Iris pigment epithelial cell (primary cell): ENCODE measurements around the gene LRP2.
"Not testable (repeated sequence)": the region's sequence is repeated elsewhere in the genome, so short reads cannot be mapped to it uniquely, and the experiment has no call there.

Experiments used
- DNase-seq: peaks from one replicate; pipeline ENCODE4 v3.0.0-alpha.2; 2011; ENCODE audit warnings: low read depth

The LRP2 gene

DNA sequence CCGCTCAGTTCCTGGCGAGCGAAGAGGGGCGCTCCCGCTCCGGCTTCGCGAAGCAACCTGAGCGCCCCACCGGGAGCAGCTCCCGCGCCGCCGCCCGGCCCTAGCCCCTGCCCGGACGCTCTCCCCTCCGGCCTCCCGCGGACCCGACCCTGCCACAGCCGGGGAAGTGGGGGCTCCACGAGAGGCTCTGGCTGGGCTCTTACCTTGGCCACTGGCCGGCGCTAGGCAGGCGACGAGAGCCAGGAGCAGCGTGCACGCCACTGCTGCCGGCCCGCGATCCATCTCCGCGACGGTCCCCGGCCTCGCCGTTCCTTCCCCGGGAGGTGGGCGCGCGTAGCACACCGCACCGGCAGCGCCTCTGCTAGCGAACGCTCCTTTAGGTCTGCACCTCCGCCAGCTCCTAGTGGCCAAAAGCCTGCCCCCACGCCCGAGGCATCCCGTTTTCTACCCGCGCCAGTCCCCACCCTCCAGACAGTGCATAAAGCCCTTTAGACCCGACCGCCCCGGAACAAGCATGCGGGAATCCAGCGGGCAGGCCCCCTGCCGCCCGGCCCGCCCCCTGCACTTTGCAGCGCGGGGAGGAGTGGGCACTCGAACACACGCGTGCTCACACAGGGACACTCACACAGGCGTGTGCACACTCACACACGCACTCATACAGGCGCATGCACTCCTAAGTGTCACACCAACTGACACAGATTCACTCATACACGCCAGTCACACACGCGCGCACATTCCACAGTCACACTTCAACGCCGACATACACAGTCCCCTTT lies at the start of gene LRP2:
Gene LRP2 (minus strand): TSS at position 417 of the 776 bp plus-strand sequence. CDS start 135 bp downstream, at position 282.
- no peak for DNase-seq

DNA sequence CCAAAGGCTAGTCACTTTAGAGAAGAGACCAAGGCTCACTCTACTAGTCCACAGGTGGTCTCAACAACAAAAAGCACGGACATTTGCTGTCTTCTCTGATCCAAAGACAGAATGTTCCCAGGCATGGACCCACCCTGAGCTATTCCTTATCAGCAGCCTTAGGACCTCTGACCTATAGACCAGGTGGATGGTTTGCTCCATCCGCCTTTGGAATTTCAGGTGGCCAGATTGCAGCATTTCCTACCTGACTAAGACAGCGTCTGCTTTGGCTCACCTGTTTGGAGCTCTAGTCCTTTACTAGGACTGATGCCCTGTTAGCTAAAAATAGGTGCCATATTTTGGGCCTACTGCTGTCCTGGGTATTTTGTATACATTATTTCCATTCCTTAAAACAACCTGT lies 44.6 kb upstream of the LRP2 start:
- DNase-seq, result no peak

DNA sequence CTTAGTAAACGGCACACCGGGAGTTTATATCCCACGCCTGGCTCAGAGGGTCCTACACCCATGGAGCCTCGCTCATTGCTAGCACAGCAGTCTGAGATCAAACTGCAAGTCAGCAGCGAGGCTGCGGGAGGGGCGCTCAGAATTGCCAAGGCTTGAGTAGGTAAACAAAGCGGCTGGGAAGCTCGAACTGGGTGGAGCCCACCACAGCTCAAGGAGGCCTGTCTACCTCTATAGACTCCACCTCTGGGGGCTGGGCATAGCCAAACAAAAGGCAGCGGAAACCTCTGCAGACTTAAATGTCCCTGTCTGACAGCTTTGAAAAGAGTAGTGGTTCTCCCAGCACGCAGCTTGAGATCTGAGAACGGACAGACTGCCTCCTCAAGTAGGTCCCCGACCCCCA lies 37.2 kb upstream of the LRP2 start:
- not testable (repeated sequence) for DNase-seq

DNA sequence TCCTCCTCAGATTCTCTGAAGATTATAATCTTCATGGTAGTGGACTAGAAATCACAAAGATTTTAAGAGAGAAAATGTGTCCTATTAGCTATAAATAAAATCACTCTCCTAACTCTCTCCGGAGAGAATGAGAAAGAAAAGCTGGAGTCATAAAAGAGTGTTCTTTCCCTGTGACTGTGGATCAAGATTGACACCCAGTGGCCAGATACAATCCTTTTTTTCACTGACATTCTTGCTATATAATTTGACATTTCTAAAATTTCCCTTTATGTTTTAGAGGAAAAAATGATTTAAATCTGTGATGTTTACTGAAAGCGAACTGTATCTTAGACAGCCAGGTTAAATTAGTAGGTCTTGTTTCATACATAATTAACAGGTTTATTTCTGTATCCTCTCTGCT lies 35.4 kb upstream of the LRP2 start:
- DNase-seq, result no peak

DNA sequence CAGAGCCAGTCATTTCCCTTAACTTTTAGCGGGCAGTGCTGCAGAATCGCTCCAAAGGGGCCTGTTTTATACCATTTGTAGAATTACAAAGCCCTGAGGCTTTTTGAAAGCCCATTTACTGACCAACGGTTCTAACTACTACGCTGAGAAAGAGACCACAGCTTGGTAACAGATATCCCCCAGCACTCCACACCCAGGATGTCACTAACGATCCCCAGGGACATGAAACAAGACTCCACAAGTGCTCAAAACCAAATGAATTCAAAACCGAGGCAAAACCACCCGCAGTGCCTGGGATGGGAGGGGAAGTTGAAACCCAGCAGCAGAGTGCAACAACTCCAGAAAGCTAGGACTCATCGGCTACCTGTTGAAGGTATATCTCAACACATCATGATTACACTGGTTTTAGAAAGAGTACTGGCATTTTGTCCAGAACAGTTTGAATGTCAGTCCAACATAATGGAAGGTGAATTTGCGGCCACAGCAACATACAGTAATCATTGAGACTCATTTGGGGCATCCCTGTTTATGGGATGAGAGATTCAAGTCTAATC lies 33.6 kb upstream of the LRP2 start:
- DNase-seq, result no peak

DNA sequence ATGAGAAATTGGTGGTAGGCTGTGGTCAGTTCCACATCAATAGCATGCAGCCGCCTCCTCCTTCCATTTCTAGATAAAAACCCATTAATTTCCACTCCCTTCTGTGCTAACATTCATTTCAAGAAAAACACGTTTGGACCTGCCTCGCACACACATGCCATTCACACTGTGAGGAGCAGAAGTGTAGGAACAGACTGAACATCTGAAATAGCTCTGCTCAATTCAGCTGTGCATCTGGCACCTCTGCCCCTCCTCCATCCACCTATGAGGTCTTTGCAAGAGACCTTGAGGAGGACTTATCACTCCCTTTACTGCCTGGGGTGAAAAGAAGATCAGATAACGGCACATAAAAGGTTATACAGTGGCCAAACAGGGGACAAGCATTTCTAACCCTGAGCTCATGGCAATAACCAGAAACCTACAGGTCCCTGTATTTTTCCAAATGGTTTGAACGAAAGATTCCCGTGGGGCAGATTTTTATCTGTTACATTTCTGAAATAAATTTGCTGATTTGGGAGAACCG lies 30.8 kb upstream of the LRP2 start:
- DNase-seq, result no peak

DNA sequence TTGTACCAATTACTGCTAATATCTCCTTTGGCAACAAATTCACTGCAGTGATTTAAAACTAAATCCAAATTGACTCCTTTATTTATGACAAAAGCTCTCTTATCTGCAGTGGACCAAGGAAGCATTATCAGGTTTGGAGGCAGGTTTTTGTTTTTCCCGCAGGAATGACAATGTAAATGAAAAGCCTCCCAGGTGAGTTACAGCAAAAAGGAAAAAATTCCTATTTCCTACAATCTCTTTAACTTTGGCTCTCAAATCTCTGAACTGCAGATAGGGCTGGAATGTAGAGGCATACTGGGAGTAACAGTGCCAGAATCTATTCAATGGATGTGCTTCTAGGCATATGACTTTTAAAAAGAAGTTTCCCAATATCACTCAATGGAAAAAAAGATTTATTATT lies 28.9 kb upstream of the LRP2 start:
- DNase-seq, result no peak

DNA sequence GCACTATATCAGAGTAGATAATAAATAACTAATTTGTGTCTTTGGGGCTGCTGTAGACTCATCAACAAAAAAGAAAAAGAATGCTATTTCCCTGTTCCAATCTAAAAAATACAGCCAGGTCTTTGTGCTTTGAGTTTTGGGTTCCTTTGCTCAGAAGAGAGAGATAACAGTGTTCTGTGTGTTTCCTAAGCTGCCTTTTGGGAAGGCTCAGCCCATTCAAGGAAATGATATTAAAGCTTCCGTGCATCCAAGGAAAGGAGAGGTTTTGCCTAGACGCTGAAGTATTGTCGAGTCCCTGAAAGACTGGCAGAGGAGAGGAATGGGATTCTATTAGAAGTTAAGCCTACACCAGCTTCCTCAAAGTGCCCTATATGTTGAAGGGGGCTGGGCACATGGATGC lies 25.8 kb upstream of the LRP2 start:
- no peak for DNase-seq

DNA sequence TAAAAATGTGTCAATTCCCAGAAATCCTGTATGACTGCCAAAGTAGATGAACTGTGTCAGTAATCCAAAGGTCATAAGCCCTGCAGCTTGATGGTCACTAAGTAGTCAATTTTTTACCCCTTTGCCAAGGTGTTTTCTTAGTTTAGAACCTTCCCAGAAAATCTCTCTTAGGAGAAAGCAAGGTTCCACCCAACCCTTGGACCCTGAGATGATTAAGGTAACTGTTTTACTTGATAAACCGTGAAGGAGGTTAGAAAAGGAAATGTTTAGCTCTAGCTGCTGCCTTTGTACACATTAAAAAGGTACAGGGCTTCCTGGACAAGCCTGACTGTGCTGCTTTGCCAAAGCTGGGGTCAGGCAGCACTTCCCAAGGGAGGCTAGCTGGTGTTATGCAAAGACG lies 24.4 kb upstream of the LRP2 start:
- DNase-seq, result no peak

DNA sequence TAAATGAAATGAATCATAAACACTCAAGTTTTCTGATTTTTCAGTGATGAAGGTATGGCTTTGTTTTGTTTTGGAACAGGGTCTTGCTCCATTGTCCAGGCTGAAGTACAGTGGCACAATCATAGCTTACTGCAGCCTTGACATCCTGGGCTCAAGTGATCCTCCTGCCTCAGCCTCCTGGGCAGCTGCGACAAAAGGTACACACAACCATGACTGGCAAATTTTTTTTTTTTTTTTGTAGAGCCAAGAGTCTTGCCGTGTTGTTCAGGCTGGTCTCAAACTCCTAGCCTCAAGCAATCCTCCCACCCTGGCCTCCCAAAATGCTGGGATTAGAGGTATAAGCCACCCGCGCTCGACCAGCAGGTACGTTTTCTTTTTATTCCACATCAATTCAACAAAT lies 22.5 kb upstream of the LRP2 start:
- DNase-seq, result no peak

DNA sequence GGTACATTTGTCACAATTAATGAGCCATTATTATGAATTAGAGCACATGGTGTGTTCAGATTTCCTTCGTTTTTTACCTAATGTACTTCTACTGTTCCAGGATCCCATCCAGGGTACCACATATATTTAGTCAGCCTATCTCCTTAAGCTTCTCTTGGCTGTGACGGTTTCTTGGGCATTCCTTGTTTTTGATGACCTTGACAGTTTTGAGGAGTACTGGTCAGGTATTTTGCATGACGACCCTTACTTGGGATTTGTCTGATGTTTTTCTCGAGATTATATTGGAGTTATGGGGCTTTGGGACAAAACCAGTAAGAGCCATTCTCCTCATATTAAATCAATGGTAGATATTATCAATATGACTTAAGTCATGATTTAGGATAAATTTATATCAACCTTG lies 10.2 kb upstream of the LRP2 start:
- no peak for DNase-seq

DNA sequence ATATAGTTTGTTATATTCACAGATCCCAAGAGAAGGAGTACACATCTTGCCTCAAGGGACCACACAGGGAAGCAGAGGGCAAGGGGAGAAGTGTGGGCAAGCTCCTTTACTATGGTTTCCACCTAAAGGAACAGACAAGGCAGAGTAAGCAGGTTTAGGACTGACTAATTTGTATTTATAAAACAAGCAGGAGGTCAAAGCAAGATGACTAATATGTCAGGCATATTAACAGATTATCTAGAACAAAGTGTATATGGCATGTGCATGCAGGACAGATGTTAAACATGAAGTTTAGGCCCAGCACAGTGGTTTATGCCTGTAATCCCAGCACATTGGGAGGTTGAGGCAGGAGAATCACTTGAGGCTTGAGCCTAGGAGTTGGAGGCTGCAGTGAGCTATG lies 3.7 kb upstream of the LRP2 start:
- peak; percentile 34 for DNase-seq

DNA sequence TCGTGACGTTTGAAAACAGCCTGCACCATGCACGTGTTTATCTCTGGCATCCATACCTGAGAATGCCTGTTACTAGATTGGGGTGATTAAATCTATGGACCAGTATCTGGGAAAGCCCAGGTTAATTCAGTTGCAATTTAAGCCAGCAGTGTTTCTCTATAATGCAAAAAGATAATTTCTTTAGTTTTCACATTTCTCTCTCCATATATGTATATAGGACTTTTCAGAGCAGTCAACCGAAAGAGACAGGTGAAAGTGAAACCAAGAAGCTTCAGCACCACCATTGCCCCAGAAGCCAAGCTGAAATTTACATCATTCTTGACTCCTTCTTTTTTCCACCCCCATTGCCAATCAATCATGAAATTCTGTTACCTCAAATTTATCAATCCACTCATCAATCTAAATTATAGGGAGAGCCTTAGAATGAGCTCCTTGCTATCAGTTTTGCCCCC lies 2.7 kb upstream of the LRP2 start:
- no peak for DNase-seq

DNA sequence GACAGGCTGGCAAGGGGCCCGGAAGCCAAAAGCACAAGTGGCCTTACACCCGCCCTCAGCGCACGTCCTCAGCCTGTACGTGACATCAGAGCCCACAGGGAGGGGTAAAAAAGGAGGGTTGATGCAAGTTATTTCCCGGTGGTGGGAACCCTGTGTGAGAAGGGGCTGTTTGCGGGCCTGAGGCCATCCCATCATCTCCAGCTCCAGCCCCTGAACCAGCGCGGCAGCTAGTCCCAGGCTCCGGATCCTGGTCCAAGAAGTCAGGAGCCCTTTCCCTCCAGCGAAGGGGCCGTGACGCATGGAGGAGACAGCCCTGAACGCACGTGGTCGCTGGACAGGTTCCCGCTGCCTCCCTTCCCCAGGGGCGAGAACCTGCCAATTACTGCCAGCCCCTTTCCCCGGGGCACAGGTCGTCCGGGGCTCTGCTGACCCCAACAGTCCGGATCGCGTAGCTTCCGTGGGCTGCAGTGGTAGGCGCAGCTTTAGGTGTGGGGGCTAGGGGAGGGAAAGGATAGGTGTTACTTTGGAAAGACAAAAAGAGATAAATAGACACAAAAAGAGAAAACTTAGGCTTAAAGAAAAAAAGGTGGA lies 1.3 kb upstream of the LRP2 start:
- DNase-seq, result no peak

DNA sequence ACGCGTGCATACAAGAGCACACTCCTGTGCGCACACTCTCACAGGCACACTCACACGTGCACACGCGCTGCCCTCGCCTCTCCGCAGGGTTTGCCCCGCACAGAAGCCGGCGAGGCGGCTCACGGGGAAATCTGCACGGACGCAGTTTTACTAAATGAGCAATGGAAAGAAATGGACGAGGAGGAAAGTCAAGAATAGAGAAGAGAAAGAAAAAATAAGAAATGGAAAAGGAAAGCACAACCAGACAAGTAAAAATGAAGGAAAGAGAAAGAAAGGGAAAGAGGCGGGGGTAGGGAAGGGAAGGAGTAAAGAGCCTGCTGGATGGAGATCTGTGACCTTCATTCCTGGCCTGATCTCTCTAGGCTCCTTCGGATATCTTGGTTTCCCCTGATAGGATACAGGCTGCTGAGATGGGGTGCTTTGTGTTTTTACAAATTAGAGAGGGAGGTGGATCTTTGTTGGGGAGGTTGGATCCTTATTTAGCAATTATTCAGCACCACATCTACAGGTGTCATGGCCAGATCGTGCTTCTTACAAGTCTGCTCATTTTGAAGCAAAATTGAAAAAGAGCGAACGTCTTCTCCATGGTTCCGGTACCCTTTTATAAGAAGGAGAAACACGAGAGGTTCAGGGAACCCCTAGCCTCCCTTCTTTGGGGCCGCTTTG lies 693 bp upstream of the LRP2 start:
- no peak for DNase-seq

DNA sequence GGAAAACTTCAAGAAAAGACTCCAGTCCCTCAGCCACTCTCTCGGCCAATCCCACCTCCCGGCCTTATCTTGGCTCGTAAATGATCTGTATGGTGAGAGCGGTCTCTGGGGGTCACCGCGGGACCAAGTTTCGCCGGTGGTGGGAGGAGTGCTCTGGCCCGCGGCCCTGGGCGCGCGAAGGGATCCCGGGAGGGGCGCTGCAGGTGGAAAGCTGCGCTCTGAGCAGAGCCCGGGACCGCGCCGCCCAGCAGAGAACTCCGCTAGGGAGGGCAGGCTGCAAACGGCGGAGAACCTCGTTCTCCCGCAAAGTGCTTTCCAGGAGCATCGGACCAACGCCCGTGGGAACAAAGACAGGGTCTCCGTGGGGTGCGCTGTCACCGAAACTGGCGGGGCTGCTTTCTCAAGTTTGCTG lies 622 bp downstream of the LRP2 start:
- no peak for DNase-seq

DNA sequence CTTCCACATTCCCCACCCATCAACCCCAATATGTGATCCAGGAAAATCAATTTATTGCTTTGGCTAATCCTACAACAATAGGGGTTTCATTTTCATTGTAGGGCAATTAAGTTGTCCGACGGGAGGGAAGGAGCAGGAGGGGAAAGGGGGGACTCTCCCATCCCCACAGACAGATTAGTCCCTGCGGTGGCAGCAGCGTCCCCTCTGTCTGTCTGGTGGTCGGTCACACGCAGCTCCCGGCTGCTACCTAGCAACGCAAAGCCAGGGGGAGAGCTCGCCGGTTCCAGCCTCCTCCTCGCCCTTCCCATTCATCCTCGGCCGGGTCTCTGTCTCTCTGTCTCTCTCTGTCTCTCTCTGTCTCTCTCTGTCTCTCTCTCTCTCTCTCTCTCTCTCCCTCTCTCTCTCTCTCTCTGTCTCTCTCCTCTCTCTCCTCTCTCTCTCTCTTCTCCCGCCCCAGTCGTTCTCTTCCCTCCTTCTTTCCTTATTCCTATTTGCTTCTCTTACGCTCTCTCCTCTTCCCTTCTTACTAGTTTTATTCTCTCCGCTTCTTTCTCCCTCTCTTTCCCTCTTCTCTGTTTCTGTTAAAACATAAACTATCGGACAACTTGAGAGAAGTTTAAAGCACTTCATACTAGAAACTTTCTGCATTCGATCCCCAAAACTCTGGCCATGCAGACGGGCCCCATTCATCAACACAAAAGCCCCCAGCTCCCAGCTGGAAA lies 1.2 kb downstream of the LRP2 start:
- no peak for DNase-seq

DNA sequence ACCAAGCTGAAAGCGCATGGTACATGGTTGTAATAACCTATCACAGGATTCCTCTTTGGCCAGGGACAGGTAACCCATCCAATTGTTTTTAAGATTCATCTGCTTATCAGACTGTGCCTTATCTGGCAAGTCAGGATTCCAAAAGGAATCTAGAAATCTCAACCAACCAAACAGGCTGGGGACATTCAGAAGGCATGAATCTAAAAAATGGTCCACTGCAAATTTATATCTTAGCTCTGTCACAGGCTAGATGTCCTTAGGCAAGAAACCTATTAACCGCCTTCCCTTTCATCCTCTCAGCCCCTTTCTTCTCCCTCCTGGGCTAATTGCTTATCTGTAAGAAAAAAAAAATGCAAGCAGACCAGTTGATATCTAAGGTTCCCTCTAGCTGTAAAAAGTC lies 4.3 kb downstream of the LRP2 start:
- no peak for DNase-seq

DNA sequence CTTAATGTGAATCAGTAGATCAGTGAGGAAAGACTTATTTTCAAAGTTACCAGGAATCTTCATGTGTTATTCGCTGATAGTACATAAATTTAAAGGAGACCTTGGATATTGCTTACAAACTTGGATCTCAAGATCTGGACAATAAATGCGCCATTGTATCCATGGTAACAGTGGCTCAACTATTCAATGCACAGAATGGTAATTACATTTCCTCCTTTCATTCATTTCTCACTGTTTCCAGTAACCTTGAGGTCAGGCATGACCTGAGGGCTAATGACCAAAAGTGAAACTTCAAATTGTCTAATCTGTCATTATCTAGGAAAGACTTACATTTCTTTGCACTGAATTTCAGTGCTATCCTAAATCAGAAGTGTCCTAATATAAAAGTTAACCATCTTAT lies 8.1 kb downstream of the LRP2 start:
- DNase-seq, result no peak

DNA sequence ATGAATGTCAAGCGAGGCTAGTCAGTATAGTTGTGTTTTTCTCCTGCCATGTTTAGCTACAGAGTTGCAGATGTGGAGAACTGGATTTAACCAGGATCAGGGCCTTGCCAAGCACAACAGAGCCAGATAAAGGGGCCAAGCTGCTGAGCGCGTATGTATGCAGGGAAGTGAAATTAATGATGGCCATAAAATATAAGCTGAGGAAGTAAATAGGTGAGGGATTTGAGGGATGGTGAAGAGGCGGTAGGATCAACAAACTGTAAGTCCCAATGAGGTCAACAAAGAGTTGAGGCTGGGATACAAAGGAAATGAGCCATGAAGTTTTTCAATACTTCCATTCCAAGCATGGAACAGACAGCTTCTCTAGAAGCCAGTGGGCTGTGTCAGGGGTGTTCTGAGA lies 10.6 kb downstream of the LRP2 start:
- no peak for DNase-seq

DNA sequence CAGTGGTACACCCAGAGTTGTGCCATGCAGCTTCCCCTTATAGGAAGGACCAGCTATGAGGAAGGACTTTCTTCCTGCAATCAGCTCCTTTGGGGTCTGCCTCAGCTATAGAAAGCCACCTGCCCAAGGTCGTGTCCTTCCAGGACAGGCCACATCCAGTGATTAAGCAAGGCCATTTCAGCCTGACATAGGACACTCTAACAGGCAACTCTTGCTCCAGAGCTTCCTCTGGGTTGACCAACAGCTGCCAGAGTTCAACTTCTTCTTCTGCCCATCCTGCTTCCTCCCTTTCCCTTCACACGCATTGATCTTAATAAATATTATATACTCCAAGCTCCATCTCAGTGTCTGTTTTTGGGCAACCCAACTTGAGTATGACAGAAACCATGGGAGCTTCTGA lies 12.8 kb downstream of the LRP2 start:
- no peak for DNase-seq

DNA sequence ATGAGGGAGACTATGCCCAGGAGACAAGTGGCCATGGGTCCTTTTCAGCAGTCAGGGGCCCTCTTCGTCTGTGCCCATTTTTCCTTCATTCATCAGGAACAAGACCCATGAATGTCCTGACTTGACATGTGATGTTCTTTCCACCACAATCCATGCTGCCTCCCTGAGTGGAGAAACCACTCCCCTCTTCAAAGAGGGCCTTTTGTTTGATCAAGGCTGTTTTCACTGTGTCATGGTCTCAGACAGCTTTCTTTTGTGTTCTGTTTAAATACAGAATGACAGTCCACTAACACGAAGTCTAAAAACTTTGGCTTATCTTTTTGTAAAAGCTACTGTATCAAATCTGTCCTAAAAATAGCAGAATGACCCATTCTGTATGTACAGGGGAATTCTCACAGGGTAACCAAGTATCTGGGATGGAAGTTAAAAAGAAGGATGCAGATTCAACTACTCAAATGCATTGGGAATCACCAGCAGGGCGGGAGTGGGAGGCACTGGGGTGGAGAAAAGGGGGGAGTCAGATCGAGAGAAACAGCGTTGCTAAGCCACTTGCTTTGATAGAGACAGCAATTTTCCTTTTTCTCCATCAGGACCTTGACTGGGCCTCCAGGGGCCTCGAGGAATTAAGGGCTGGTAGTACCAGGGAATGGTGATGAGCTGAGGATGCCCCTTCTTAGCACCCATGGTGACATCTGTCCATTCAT lies 13.9 kb downstream of the LRP2 start:
- DNase-seq, result no peak
